IPS-18a (cell line): ENCODE data around the gene FAM20C.
"Not testable (repeated sequence)": the region's sequence is repeated elsewhere in the genome, so short reads cannot be mapped to it uniquely, and the experiment has no call there.

ENCODE experiments used
- H3K27ac ChIP-seq: one replicate; pipeline ENCODE4 v1.5.1; 2013; ENCODE audit warnings: low read length
- H3K27me3 ChIP-seq: one replicate; pipeline ENCODE4 v1.6.1; 2013; ENCODE audit warnings: mild to moderate bottlenecking, low read length; ENCODE audit not compliant: control insufficient read depth, insufficient read depth
- H3K36me3 ChIP-seq: one replicate; pipeline ENCODE4 v1.6.1; 2013; ENCODE audit warnings: low read depth, low read length; ENCODE audit not compliant: control insufficient read depth
- H3K4me1 ChIP-seq: one replicate; pipeline ENCODE4 v1.6.1; 2013; ENCODE audit warnings: low read depth, low read length; ENCODE audit not compliant: control insufficient read depth
- H3K4me3 ChIP-seq: one replicate; pipeline ENCODE4 v1.5.1; 2013; ENCODE audit warnings: low read length
- H3K9ac ChIP-seq: one replicate; pipeline ENCODE4 v1.6.1; 2013; ENCODE audit warnings: mild to moderate bottlenecking, low read length, moderate library complexity
- H3K9me3 ChIP-seq: one replicate; pipeline ENCODE4 v1.6.1; 2013; ENCODE audit warnings: low read depth, low read length; ENCODE audit not compliant: control insufficient read depth

The FAM20C gene

DNA sequence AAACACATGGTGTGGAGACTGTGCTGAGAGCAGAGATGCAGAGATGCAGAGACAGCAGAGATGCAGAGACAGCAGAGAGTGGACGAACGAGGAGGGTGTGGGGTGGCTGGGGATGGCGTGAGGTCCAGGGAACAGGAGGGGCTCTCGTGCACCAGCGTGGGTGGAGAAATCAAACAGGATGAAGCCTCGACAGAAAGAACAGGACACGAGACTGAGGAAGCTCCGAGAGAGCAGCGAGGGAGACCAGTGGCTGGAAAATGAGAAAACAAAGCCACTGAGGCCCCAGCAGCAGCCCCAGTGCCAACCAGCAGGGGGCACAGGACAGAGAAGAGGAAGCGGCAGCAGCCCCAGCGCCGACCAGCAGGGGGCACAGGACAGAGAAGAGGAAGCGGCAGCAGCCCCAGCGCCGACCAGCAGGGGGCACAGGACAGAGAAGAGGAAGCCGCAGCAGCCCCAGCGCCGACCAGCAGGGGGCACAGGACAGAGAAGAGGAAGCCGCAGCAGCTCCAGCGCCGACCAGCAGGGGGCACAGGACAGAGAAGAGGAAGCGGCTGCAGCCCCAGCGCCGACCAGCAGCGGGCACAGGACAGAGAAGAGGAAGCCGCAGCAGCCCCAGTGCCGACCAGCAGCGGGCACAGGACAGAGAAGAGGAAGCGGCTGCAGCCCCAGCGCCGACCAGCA is 70.4 kb downstream of the FAM20C start:
- Histone ChIP-seq H3K9me3 (peaks cover 21% of the 10 kb centered on the region), H3K4me3 (peak overlapping the region; percentile 9), H3K36me3 (peaks cover 12% of the 10 kb centered on the region)
- H3K27ac ChIP-seq, H3K4me1 ChIP-seq, H3K27me3 ChIP-seq, H3K9ac ChIP-seq: not testable (repeated sequence)

DNA sequence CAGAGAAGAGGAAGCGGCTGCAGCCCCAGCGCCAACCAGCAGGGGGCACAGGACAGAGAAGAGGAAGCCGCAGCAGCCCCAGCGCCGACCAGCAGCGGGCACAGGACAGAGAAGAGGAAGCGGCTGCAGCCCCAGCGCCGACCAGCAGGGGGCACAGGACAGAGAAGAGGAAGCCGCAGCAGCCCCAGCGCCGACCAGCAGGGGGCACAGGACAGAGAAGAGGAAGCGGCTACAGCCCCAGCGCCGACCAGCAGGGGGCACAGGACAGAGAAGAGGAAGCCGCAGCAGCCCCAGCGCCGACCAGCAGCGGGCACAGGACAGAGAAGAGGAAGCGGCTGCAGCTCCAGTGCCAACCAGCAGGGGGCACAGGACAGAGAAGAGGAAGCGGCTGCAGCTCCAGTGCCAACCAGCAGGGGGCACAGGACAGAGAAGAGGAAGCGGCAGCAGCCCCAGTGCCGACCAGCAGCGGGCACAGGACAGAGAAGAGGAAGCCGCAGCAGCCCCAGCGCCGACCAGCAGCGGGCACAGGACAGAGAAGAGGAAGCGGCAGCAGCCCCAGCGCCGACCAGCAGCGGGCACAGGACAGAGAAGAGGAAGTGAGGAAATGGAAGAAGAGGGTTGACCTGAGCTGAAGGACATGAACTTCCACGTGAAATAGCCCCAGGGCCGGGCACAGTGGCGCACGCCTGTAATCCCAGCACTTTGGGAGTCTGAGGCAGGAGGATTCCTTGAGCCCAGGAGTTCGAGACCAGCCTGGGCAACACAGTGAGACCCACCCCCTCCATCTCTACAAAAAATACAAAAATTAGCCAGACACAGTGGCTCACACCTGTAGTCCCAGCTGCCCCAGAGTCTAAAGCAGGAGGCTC is 71.3 kb downstream of the FAM20C start:
- peaks cover 21% of the 10 kb centered on the region for H3K9me3 ChIP-seq
- not testable (repeated sequence) for H3K27me3 ChIP-seq, H3K4me1 ChIP-seq, H3K9ac ChIP-seq, H3K4me3 ChIP-seq, H3K27ac ChIP-seq, H3K36me3 ChIP-seq

DNA sequence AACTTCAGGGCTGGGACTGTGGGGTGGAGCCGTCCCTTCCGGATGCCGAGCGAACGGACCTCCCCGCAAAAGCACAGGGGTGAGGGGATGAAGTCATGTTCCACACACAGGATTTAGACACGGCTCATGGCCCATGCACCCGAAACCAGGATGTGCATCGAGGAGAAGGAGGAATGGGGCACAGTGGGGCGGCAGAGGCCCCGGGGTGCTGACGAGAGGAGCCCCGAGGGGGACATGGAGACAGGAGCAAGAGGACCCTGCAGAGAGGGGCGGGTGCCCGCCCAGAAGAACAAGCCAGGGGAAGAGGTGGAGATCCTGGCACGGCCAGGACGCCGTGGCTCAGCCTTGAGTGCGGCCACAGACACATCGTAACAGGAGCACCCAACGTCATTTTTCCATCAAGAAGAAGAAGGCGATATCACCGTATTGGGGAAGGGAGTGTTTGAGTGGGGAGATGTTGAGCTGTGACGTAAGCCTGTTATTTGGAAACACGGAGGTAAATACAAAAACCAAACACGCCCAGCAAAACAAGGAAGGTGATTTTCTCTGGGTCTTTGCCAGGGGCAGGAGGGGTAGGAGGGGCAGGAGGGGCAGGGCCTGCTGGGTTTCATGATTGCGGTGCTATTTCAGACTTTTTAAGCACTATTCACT is 72.3 kb downstream of the FAM20C start:
- Histone ChIP-seq H3K4me3 (no peak overlapping the region), H3K4me1 (no peaks in the 10 kb centered on the region), H3K9ac (no peak overlapping the region), H3K27me3 (no peaks in the 10 kb centered on the region), H3K27ac (no peak overlapping the region), H3K36me3 (peaks cover 8% of the 10 kb centered on the region), H3K9me3 (peaks cover 21% of the 10 kb centered on the region)

DNA sequence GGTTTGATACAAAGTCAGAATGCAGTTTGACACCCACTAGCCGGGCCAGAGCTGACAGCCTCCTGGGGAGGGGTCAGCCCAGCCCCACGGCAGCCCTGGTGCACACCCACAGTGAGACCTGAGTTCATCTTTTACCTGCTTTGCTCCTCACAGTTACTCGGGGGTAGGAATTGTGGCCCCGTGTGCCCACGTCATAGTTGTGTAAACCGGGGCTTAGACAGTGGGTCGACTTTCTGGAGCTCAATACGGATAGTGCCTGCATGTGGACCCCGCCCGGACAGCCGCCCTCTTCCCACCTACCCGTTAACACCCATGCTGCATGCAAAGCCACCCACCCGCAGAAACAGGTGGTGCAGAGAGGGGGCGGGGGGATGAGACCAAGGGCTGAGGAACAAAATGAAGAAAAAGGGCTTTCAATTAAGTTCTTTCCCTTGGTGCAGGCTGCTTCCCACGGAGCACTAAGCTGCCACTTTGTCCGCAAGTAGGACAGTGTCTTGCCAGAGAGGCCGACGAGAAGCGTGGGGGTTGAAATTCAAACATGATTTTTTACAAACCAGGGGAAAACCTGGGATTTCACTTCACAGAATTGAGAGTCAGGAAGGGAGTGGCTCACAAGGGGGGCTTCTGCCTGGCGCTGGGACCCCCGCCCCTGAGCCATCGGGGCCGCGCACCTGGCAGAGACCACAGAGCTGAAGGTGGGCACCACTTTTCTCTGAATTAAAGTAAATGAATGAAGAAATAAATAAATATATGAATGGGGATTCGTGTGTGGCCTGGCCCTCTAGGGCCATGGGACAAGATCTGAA is 73.0 kb downstream of the FAM20C start:
- Histone ChIP-seq H3K27ac (no peak overlapping the region), H3K36me3 (peaks cover 3% of the 10 kb centered on the region), H3K4me3 (no peak overlapping the region), H3K9me3 (peaks cover 19% of the 10 kb centered on the region), H3K4me1 (no peaks in the 10 kb centered on the region), H3K9ac (no peak overlapping the region), H3K27me3 (no peaks in the 10 kb centered on the region)

DNA sequence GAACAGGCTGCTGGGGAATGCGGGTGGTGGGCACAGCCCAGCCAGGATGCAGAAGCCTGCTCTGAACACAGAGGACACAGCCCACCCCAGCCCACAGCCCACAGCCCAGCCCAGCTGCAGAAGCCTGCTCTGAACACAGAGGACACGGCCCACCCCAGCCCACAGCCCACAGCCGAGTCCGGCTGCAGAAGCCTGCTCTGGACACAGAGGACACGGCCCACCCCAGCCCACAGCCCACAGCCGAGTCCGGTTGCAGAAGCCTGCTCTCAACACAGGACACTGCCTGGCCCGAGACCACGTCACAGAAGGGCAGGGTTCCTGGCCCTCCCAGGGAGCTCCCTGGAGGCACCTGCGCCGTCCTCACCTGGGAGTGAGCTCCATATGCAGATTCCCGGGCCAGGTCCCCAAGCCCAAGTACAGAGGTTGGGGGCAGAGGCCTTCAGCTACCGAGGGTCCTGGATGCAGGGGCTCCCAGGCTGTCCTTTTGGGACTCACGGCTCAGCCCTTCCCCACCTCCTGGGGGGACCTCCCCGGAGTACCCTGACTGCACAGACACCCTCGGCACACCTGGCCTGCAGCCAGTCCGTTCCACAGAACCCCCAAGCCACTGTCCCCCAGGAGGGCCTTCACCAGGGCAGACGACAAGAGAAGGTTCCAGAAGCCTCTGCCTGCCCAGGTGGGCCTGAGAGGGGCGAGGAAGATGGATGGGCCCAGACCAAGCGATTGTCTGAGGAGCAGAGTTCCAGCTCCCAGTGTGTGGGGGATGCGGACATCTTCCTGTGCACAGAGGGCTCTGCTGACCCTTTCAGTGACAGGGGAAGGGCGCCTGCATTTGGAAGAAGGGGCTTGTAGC is 73.9 kb downstream of the FAM20C start:
- no peak overlapping the region for H3K4me3 ChIP-seq
- no peak overlapping the region for H3K9ac ChIP-seq
- H3K36me3 ChIP-seq = no peaks in the 10 kb centered on the region
- peaks cover 14% of the 10 kb centered on the region for H3K9me3 ChIP-seq
- H3K27me3 ChIP-seq = no peaks in the 10 kb centered on the region
- no peaks in the 10 kb centered on the region for H3K4me1 ChIP-seq
- no peak overlapping the region for H3K27ac ChIP-seq

DNA sequence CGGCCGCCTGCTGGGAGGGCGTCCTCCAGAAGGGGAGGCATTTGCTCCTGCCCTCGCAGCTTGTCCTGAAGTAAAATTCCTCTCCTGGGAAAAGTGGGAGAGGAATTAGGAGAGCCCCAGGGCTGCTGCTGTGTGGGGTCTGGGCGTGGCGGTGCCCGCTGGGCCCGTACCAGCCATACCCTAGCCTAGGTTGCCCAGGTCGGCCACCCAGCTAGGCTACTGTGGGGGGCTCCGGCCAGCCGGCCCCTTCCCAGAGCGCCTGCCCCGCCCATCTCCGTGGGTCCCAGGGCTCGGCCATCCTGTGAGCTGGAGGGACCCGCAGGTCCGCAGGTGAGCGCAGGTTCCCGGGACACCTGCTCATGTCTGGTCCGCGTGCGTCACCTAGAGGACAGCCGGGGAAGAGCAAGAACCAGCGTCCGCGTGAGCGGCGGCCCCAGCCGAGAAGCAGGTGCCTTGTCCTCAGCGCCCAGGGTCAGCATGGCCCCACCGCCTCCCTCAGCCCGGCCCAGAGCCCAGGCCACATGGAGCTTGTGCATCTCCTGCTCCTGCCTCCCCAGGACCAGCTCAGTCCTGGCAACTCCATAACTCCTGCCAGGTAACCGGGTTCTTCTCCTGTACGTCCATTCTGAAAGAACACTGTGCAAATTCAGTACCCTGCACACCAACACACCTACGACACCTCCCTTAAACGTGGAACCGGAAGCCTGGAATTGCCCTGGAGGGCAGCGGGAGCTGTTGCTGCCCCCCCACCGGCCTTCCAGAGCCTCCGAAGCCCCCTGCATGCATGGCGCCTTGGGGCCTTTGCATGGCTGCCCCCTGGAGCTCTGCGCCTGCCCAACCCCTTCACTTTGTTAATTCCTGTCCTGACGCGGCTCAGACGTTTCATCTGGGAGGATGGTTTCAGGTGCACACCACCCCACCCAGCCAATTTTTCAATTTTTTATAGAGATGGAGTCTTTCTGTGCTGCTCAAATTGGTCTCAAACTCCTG is 74.8 kb downstream of the FAM20C start:
- Histone ChIP-seq H3K36me3 (no peaks in the 10 kb centered on the region), H3K27ac (no peak overlapping the region), H3K27me3 (no peaks in the 10 kb centered on the region), H3K9ac (no peak overlapping the region), H3K4me3 (no peak overlapping the region), H3K9me3 (peaks cover 5% of the 10 kb centered on the region), H3K4me1 (no peaks in the 10 kb centered on the region)

DNA sequence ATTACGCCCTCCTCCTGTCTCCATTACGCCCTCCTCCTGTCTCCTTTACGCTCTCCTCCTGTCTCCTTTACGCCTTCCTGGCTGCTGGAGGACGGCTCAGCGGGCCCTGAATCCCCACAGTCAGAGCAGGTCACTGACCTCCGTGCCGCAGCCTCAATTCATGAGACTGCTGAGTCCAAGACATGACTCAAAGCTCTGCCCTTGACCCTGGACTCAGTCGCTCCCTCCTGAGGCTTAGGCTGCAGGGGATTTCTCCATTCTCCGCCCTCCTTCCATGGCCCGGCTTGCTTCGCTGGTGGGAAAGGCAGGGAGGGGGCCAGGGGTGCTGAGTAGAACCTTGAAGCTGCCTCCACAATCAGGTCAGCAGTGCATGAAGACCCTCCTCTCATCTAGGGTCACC is 76.6 kb downstream of the FAM20C start:
- Histone ChIP-seq H3K4me1 (no peaks in the 10 kb centered on the region), H3K27ac (no peak overlapping the region), H3K9me3 (no peaks in the 10 kb centered on the region), H3K9ac (no peak overlapping the region), H3K36me3 (no peaks in the 10 kb centered on the region), H3K27me3 (no peaks in the 10 kb centered on the region), H3K4me3 (no peak overlapping the region)

DNA sequence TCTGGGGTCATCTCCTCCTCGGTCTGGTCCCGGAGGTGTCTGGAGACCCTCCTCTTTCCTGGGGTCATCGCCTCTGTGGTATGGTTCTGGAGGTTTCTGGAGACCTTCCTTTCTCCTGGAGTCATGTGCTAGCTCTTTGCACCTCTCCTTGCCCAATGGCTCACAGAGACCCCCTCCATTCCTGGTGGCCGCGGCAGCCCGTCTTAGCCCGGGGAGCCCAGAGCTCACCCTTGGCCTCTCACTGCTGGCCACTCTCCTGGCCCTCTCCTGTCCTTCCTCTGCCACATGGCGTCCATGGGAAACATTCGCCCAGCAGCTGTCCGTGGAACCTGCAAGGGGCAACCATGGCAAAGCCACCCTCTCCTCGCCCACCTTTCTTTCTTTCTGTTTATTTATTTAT is 77.3 kb downstream of the FAM20C start:
- Histone ChIP-seq H3K4me1 (no peaks in the 10 kb centered on the region), H3K9ac (no peak overlapping the region), H3K9me3 (peaks cover 2% of the 10 kb centered on the region), H3K27me3 (no peaks in the 10 kb centered on the region), H3K27ac (no peak overlapping the region), H3K36me3 (no peaks in the 10 kb centered on the region), H3K4me3 (no peak overlapping the region)

DNA sequence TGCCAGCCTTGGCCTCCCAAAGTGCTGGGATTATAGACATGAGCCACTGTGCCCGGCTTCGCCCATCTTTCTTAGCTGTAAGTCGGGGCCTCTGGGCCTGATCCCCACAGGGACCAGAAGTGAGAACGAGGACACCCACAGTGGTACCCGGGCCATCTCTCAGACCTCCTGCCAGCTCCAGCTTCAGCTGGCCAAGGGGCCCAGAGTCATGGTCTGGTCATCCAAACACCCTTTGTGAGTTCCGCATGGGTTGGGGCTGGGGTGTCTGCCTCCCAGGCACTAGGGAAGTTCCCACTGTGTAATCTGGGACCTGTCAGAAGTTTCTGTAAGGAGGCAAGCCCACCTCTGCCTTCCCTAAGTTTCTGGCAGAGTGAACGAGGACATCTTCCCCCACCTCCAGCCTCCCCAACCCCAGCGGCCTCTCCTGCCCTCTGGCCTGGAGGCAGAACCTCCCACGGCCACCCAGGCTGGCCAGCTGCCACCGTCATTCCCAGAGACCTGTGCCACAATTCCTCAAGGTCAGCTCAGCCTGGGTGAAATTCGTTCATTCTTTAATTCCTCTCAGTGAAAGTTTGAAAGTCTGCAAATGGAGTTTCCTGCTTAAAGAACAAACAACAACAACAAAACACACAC is 78.1 kb downstream of the FAM20C start:
- H3K9me3 ChIP-seq = peaks cover 5% of the 10 kb centered on the region
- H3K36me3 ChIP-seq = no peaks in the 10 kb centered on the region
- H3K9ac ChIP-seq = no peak overlapping the region
- no peak overlapping the region for H3K27ac ChIP-seq
- no peaks in the 10 kb centered on the region for H3K27me3 ChIP-seq
- H3K4me1 ChIP-seq = no peaks in the 10 kb centered on the region
- H3K4me3 ChIP-seq = no peak overlapping the region
